ENCODE results near the gene DDX60.

DNA sequence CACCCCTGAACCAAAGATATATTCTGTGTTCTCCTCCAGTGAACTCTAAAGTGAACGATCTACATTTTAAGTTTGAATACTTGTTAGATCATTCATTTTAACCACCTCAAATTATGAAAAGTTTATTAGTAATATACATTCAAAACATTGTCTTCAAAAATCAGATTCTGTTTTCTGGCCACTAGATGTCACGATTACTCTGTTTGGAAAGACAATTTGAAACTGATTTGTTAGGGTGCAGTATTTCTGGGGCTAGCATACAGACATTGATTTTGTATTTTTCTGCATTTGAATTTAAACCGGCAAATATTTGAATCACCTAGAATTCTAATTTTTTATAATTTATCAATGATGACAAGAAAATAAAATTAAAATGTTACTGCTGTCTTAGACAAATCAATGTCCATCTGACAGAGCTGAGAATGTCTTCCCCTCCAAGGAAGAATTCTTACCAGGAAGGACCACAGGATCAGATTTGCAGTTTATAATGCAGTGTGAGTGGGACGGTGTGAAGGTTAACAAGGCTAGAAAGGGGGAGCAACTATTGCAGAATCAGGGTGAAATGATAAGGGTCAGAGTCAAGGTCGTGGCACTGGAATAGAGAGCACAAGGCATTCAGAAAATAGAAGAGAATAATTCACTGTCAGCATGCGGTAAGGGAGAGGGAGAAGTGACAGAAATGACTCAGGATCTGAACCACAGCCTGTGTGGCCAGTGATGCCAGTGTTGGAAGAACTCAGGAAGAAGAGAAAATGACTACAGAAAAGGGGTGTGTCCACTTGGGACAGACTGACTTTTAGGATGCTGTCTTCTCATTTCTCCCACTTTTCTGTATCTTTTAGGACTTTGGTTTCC, 134.6 kb downstream of the DDX60 start:
- TF ChIP-seq, protein P1, sequence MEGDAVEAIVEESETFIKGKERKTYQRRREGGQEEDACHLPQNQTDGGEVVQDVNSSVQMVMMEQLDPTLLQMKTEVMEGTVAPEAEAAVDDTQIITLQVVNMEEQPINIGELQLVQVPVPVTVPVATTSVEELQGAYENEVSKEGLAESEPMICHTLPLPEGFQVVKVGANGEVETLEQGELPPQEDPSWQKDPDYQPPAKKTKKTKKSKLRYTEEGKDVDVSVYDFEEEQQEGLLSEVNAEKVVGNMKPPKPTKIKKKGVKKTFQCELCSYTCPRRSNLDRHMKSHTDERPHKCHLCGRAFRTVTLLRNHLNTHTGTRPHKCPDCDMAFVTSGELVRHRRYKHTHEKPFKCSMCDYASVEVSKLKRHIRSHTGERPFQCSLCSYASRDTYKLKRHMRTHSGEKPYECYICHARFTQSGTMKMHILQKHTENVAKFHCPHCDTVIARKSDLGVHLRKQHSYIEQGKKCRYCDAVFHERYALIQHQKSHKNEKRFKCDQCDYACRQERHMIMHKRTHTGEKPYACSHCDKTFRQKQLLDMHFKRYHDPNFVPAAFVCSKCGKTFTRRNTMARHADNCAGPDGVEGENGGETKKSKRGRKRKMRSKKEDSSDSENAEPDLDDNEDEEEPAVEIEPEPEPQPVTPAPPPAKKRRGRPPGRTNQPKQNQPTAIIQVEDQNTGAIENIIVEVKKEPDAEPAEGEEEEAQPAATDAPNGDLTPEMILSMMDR (IDR thresholded peaks at IDR 0.05): peak in 3 of 4 experiments; percentile 26 to 49 (median 41)
- TF ChIP-seq POLR2A (IDR thresholded peaks at IDR 0.05): no peak
